Transverse colon (tissue), 4 donors: ENCODE measurements around the gene NKD1. TPM values are rescaled to one million over a fixed set of nuclear protein-coding genes. Genes with fewer than 3 reads are reported as not detected.

ENCODE experiments used
- DNase-seq: peaks from one replicate; pipeline ENCODE4 v3.0.0-alpha.2; 2019
- H3K27ac ChIP-seq, 4 donors: fragments of 200-600 bp; sonication (generic); 2 replicates each; pipeline ENCODE4 v1.5.1; 2016 to 2018; ENCODE audit warnings: inconsistent platforms in 4 of 4
- H3K27me3 ChIP-seq: fragments of 200-600 bp; sonication (generic); 2 replicates; pipeline ENCODE4 v1.5.1; 2017; ENCODE audit warnings: inconsistent platforms
- H3K36me3 ChIP-seq, 4 donors: fragments of 200-600 bp; sonication (generic); 2 replicates each; pipeline ENCODE4 v1.5.1; 2017 to 2019; ENCODE audit warnings: inconsistent platforms in 4 of 4
- H3K4me1 ChIP-seq, 4 donors: fragments of 200-600 bp; sonication (generic); 2 replicates each; pipeline ENCODE4 v1.5.1; 2017 to 2020; ENCODE audit warnings: inconsistent platforms in 4 of 4
- H3K4me3 ChIP-seq, 4 donors: fragments of 200-600 bp; sonication (generic); 1 replicate in 1 of 4; 2 replicates in 3 of 4; pipeline versions ENCODE4 v1.5.1 to v1.6.1; 2017 to 2019; ENCODE audit warnings: inconsistent platforms in 4 of 4
- H3K9me3 ChIP-seq, 2 donors: fragments of 200-600 bp; sonication (generic); 2 replicates each; pipeline ENCODE4 v1.5.1; 2017 to 2019; ENCODE audit warnings: inconsistent platforms in 2 of 2
- CTCF ChIP-seq, 5 experiments: fragments of 200-600 bp in 3 of 5; fragments of 450-650 bp in 2 of 5; sonication (generic) in 3 of 5; IDR thresholded peaks; 1 replicate in 2 of 5; 2 replicates in 3 of 5; pipeline ENCODE4 v1.5.1; 2016 to 2017; ENCODE audit warnings: antibody characterized with exemption in 5 of 5, inconsistent platforms in 3 of 5, mild to moderate bottlenecking in 2 of 5, moderate library complexity in 1 of 5
- EP300 ChIP-seq: sonication (generic); formaldehyde crosslinking; IDR thresholded peaks from one replicate; pipeline ENCODE4 v1.6.1; 2017; ENCODE audit warnings: antibody characterized with exemption, low read depth
- POLR2A ChIP-seq: fragments of 450-650 bp; IDR thresholded peaks from one replicate; pipeline ENCODE4 v1.6.1; 2016; ENCODE audit warnings: antibody characterized with exemption, mild to moderate bottlenecking, moderate library complexity
- POLR2AphosphoS5 ChIP-seq, 3 donors: sonication (generic); formaldehyde crosslinking; IDR thresholded peaks; one replicate each; pipeline ENCODE4 v1.6.1; 2016; ENCODE audit warnings: antibody characterized with exemption in 3 of 3
- WGBS, 2 donors: methylation state at CpG; one replicate each; pipeline ENCODE4 v1.1.5; 2018; ENCODE audit warnings: low coverage in 1 of 2; 5-methylcytosine and 5-hydroxymethylcytosine counted together
- in situ Hi-C, 4 donors: fragments of 200-750 bp; cut with MboI; loops; one replicate each; pipeline versions ENCODE4 v1.15.0 to v1.15.1; 2017; ENCODE audit warnings: low sequenced_read_pairs in 3 of 4, low pct_ligation_motif_present in 1 of 4, low pct_unique_long_range_greater_than_20kb in 1 of 4
- intact Hi-C: fragments of 100-400 bp; cut with DNase I; formaldehyde crosslinking; loops from one replicate; pipeline ENCODE4 v1.15.1; 2023; ENCODE audit warnings: low total_unique reads
- total RNA-seq, 4 donors: library from RNA; depleted of rRNA; stranded (reverse); fragments of >200 nt; gene quantifications; one replicate each; pipeline ENCODE4 v1.1.0, GENCODE V29; 2016

The NKD1 gene
- total RNA-seq, 4 donors from 2014 or later, result 1.7 to 98.1 (median 2.5) TPM

- H3K27me3 ChIP-seq, result no peaks in the 10 kb centered on the region
- H3K4me3 ChIP-seq, result no peak overlapping the region
- no peaks in the 10 kb centered on the region for H3K36me3 ChIP-seq
- intact Hi-C loops, result no loop called here
- in situ Hi-C loops, result no loop called here
- no peaks in the 10 kb centered on the region for H3K4me1 ChIP-seq
- TF ChIP-seq POLR2A (no peak), CTCF (IDR thresholded peaks at IDR 0.05) (no peak), EP300 (no peak), POLR2AphosphoS5 (IDR thresholded peaks at IDR 0.05) (no peak)
- 81% methylated on average over 8 of the region's 8 CpGs; no CpG with 5 or more reads in 1 of the 2 donors for WGBS, 2 donors
- no peaks in the 10 kb centered on the region for H3K9me3 ChIP-seq
- no peak overlapping the region for H3K27ac ChIP-seq
- no peak for DNase-seq
Observed at GRCh38 chr16:50638816-50639670, 90.8 kb downstream of the NKD1 start.

GRCh38 chr16:50640391-50640790 lies 92.2 kb downstream of the NKD1 start:
- no peak for TF ChIP-seq POLR2A
- no peak for TF ChIP-seq EP300
- TF ChIP-seq POLR2AphosphoS5 (IDR thresholded peaks at IDR 0.05), result no peak
- no peak for TF ChIP-seq CTCF (IDR thresholded peaks at IDR 0.05)
- Histone ChIP-seq H3K9me3 (no peaks in the 10 kb centered on the region), H3K36me3 (no peaks in the 10 kb centered on the region), H3K4me1 (no peaks in the 10 kb centered on the region), H3K4me3 (no peak overlapping the region), H3K27me3 (no peaks in the 10 kb centered on the region), H3K27ac (no peak overlapping the region)
- no peak for DNase-seq
- 95 to 98% methylated on average over 1 of the region's 1 CpG for WGBS, 2 donors
- intact Hi-C loops, result loop anchor here (5.0 kb wide), 1 partner anchor 258 kb away; no protein-coding TSS in a partner anchor
- in situ Hi-C loops, result no loop called here

- no peak for DNase-seq
- in situ Hi-C loops, result no loop called here
- Histone ChIP-seq H3K36me3 (no peaks in the 10 kb centered on the region), H3K27me3 (no peaks in the 10 kb centered on the region), H3K4me1 (no peaks in the 10 kb centered on the region), H3K4me3 (no peak overlapping the region), H3K27ac (no peak overlapping the region), H3K9me3 (no peaks in the 10 kb centered on the region)
- 86 to 90% methylated on average over 4 to 15 of the region's 15 CpGs for WGBS, 2 donors
- no peak for TF ChIP-seq CTCF (IDR thresholded peaks at IDR 0.05)
- no peak for TF ChIP-seq POLR2AphosphoS5 (IDR thresholded peaks at IDR 0.05)
- TF ChIP-seq POLR2A, result no peak
- no peak for TF ChIP-seq EP300
- intact Hi-C loops, result loop anchor here (5.0 kb wide), 1 partner anchor 259 kb away; no protein-coding TSS in a partner anchor
Observed at GRCh38 chr16:50640919-50641817, 93.0 kb downstream of the NKD1 start.

- no peaks in the 10 kb centered on the region for H3K9me3 ChIP-seq
- in situ Hi-C loops, result no loop called here
- 91% methylated on average over 4 of the region's 4 CpGs; no CpG with 5 or more reads in 1 of the 2 donors for WGBS, 2 donors
- no peak overlapping the region for H3K27ac ChIP-seq
- TF ChIP-seq CTCF (IDR thresholded peaks at IDR 0.05), result no peak
- no peak for TF ChIP-seq EP300
- no peak for TF ChIP-seq POLR2A
- no peak for TF ChIP-seq POLR2AphosphoS5 (IDR thresholded peaks at IDR 0.05)
- DNase-seq, result no peak
- no peaks in the 10 kb centered on the region for H3K4me1 ChIP-seq
- H3K4me3 ChIP-seq, result no peak overlapping the region
- H3K36me3 ChIP-seq, result no peaks in the 10 kb centered on the region
- no peaks in the 10 kb centered on the region for H3K27me3 ChIP-seq
- intact Hi-C loops, result loop anchor here (5.0 kb wide), 1 partner anchor 260 kb away; no protein-coding TSS in a partner anchor
Observed at GRCh38 chr16:50641818-50642187, 93.6 kb downstream of the NKD1 start.
